C4-2B (cell line): Measurements from ENCODE around the gene RNF225.

Experiments
- H3K27ac ChIP-seq: fragments of 450-650 bp; 2 replicates; pipeline ENCODE4 v1.5.1; 2017
- CTCF ChIP-seq: fragments of 450-650 bp; conservative IDR thresholded peaks from 2 replicates; pipeline ENCODE4 v1.5.1; 2017; ENCODE audit warnings: mild to moderate bottlenecking
- ZFX ChIP-seq: fragments of 450-650 bp; IDR thresholded peaks from 2 replicates; pipeline ENCODE4 v1.6.1; 2017

Gene RNF225

DNA sequence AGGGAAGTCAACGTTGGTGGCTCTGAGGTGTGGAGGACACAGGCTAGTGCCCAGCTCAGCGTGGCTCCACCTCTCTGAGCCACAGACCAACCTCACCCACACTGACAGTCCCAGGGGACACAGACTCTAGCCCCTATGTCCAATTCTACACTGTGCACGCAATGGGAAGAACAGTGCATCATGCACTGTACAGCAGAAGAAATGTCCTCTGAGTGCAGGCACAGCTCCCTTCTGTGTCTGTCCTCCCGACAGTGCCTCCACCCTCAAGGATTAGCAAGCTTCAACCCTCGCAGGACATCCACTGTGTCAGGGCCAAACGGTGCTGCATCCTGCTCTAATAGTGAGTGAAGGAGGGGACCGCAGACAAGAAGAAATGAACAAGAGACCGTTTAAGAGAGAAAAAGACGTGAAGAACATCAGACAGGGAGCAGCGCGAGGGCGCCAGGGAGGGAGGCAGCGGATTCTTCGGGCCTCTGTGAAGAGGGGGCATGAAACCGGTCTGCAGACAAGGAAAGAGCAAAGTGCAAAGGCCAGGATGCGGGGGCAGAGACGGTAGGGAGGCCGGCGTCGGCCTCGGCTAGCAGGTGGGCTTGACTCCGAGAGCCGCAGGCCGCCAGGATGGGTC is 15.3 kb upstream of the RNF225 start:
- no peak for TF ChIP-seq CTCF
- TF ChIP-seq ZFX = no peak
- peak overlapping the region; percentile 86 for H3K27ac ChIP-seq

DNA sequence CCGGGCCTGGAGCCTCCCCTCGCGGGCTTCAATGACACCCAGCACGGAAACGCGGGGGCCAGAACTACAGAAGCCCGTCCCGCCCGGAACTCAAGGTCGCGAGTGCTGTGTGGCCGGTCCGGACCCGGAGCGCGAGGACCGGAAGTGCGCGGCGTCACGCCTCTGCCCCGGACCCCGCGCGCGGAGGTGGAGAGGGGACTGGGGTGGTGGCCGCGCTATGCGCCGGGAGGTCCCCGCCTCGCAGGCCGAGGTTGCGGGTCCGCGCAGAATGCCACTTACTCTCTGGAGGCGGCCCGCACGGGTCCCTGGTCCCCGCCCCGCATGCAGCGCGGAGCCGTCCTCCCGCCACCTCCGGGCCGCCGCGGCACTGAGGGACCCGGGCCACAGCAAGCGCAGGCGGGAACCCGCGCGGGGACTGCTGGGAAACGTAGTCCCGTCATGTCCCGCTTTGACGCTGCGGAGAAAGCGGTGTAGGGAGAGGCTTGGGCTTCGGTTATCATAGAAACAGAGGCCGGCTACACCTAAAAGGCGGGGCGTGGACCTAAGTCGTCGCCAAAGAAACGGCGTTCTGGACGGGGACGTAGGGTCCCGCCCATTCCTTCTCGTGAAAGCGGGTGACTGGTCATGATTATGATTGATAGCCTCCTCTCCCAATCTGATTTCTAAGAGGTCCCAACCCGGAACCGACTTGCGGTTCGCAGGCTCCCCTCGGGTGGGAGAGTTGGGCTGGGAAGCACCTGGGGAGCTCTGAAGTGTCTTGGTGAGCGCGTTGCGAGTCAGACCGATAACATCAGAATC is 14.6 kb upstream of the RNF225 start, which contains the start of gene ZNF837:
ZNF837 (minus strand) TSS at position 369 of the 798 bp plus-strand sequence. CDS start 11,698 bp downstream, outside the sequence.
- peak within 1 kb of the TSS; percentile 86 for H3K27ac ChIP-seq
- TF ChIP-seq ZFX (peak; percentile 94), CTCF (no peak)

DNA sequence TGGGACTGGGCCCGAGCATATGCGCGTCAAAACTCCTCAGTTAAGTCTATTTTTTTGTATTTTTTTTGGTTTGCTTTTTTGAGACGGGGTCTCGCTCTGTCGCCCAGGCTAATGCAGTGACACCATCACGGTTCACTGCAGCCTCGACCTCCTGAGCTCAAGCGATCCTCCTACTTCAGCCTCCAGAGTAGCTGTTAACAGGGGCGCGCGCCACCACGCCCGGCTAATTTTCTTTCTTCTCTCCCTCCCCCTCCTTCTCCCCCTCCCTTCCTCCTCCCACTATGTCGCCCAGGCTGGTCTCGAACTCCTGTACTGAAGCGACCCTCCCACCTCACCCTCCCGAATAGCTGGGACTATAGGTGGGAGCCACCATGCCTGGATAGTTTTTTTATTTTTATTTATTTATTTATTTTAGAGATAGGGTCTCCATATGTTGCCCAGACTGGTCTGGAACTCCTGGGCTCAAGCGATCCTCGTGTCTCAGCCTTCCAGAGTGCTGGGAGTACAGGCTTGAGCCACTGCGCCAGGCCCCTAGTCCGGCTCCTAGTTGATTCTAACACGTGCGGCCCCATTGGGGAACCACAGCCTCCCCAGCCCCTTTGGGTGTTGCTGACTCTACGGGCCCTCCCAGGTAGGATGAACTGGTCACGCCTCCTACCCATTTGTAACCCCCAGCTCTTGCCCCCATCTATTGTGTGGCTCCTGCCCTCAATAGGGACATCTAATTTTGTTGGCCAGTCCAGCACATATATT is 13.8 kb upstream of the RNF225 start:
- H3K27ac ChIP-seq = peak overlapping the region; percentile 86
- TF ChIP-seq ZFX (no peak), CTCF (no peak)

- H3K27ac ChIP-seq = no peak overlapping the region
- TF ChIP-seq CTCF (no peak), ZFX (no peak)
Observed at GRCh38 chr19:58382997-58383603, 12.4 kb upstream of the RNF225 start.

DNA sequence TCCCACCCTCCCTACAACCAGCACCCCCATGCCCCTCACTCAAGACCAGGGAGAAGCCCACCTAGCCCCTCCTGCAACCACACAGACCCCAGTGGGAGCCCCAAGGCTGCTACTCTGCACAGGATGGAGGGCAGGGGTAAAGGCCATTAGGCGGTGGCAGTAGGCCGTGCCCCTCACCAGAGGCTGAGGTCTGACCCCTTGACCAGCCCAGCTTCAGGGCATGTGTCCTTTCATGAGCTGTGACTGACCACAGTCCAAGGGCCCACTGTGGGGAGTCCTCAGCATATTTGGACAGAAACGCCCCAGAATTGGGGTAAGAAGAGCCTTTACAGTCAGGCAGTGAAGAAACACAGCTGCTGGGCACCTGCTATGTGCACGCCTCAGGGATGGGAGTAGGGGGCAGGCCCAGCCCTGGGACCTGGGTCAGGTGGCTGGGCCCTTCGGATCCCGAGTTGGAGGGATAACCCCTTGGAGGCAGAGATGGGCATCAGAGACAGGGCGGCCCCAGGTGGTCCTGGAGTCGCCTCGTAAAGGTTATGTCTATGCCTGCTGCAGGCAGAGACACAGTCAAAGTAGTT is 10.1 kb upstream of the RNF225 start:
- H3K27ac ChIP-seq = peak overlapping the region; percentile 99

More for the DNA sequence above, 10.1 kb upstream of the RNF225 start:
- TF ChIP-seq ZFX = no peak
- no peak for TF ChIP-seq CTCF
